Measurements from ENCODE around the gene MAB21L3. TPM values are rescaled to one million over a fixed set of nuclear protein-coding genes. Genes with fewer than 3 reads are reported as not detected.

The MAB21L3 gene
- total RNA-seq, 1 experiment from 2014 or later: 1.4 TPM

DNA sequence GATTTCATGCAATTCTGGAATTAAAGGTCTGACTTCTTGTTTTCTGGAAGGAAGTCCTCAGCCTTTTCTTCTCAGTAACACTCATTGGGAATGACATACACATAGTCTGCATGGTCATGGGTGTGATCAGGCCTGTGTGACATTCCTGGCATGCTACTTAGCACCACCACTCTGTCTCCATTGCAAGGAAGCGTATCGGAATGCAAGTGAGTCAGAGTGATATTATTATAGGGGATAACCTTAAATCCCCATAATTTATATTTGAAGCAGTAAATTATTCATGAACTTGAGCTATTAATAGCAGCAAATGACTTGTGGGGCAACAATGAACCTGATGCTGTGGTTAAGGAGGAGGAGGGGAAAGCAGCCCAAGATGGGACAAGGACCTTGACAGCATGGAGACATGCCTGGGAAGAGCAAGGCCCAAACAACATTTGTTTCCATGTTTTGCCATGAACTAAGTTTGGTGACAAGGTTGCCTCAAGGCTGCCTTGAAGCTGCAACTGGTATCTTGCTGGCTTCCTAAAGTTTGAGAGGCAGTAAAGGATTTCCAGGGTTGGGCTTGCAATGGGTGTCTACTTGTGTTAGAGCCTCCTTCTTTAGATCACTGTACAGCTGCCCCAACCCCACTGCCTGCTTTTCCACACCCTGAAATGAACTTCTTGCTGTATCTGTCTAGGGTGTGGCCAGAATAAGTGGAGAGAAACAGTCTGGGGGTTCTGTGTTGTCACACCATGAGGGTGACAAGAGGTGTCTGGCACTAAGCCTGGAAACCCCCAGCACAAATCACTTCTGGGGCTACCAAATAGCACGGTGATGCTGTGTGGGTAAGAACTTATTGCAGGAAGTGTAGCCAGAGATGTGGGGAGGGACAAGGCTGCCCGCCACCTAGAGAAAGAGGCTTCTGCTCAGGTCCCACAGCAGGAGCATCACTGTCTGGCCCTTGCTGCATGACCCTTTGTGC is 4.6 kb downstream of the MAB21L3 start:
- ChIA-PET POLR2A (ENCODE audit: unreplicated experiment) (no interaction called here), CTCF (interaction anchor here (1.0 kb wide), 2 partner anchors 23 to 383 kb away, joined by 3 to 5 read pairs; no protein-coding TSS in a partner anchor)
- intact Hi-C loops (cut with micrococcal nuclease): no loop called here
- Histone ChIP-seq H3K27ac (ENCODE audit: low read length) (peak overlapping the region; percentile 62), H3K4me3 (ENCODE audit: low read length) (no peak overlapping the region), H3K4me2 (ENCODE audit: low read length) (peak overlapping the region; percentile 35), H3K9me2 (replicated peaks; ENCODE audit: low read length) (no peaks in the 10 kb centered on the region), H3K79me2 (ENCODE audit: low read length) (no peaks in the 10 kb centered on the region), H3K27me3 (ENCODE audit: low read length) (no peaks in the 10 kb centered on the region), H2AFZ (ENCODE audit: low read length) (no peak overlapping the region), H4K20me1 (ENCODE audit: low read length) (no peaks in the 10 kb centered on the region), H3F3A (ENCODE audit: low read length, unreplicated experiment) (peaks cover 6% of the 10 kb centered on the region), H3K4me1 (ENCODE audit: insufficient read depth, low read length) (peaks cover 50% of the 10 kb centered on the region), H3K9me3 (ENCODE audit: low read length) (no peaks in the 10 kb centered on the region), H3K9ac (ENCODE audit: low read length) (no peak overlapping the region), H3K36me3 (ENCODE audit: low read depth, low read length) (no peaks in the 10 kb centered on the region)
- ATAC-seq (peak; percentile 95), DNase-seq (peak; percentile 94)
- TF ChIP-seq EZH2 (IDR thresholded peaks at IDR 0.05; ENCODE audit: low read length, unreplicated experiment): no peak
- no peak for TF ChIP-seq EZH2phosphoT487 (IDR thresholded peaks at IDR 0.05; ENCODE audit: borderline replicate concordance, low read length)
- TF ChIP-seq, protein P1, sequence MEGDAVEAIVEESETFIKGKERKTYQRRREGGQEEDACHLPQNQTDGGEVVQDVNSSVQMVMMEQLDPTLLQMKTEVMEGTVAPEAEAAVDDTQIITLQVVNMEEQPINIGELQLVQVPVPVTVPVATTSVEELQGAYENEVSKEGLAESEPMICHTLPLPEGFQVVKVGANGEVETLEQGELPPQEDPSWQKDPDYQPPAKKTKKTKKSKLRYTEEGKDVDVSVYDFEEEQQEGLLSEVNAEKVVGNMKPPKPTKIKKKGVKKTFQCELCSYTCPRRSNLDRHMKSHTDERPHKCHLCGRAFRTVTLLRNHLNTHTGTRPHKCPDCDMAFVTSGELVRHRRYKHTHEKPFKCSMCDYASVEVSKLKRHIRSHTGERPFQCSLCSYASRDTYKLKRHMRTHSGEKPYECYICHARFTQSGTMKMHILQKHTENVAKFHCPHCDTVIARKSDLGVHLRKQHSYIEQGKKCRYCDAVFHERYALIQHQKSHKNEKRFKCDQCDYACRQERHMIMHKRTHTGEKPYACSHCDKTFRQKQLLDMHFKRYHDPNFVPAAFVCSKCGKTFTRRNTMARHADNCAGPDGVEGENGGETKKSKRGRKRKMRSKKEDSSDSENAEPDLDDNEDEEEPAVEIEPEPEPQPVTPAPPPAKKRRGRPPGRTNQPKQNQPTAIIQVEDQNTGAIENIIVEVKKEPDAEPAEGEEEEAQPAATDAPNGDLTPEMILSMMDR (conservative IDR thresholded peaks at IDR 0.05; ENCODE audit: low read depth, low read length): no peak
- BruUV-seq (replicated peaks): no TSS peak

- Histone ChIP-seq H2AFZ (ENCODE audit: low read length) (no peak overlapping the region), H4K20me1 (ENCODE audit: low read length) (no peaks in the 10 kb centered on the region), H3F3A (ENCODE audit: low read length, unreplicated experiment) (peaks cover 3% of the 10 kb centered on the region), H3K4me3 (ENCODE audit: low read length) (no peak overlapping the region), H3K79me2 (ENCODE audit: low read length) (no peaks in the 10 kb centered on the region), H3K27me3 (ENCODE audit: low read length) (no peaks in the 10 kb centered on the region), H3K36me3 (ENCODE audit: low read depth, low read length) (no peaks in the 10 kb centered on the region), H3K9me2 (replicated peaks; ENCODE audit: low read length) (no peaks in the 10 kb centered on the region), H3K9me3 (ENCODE audit: low read length) (no peaks in the 10 kb centered on the region), H3K27ac (ENCODE audit: low read length) (no peak overlapping the region), H3K9ac (ENCODE audit: low read length) (no peak overlapping the region), H3K4me2 (ENCODE audit: low read length) (no peak overlapping the region), H3K4me1 (ENCODE audit: insufficient read depth, low read length) (peaks cover 41% of the 10 kb centered on the region)
- intact Hi-C loops (cut with micrococcal nuclease): no loop called here
- no TSS peak for BruUV-seq (replicated peaks)
- TF ChIP-seq EZH2 (IDR thresholded peaks at IDR 0.05; ENCODE audit: low read length, unreplicated experiment) (no peak), EZH2phosphoT487 (IDR thresholded peaks at IDR 0.05; ENCODE audit: borderline replicate concordance, low read length) (no peak)
- TF ChIP-seq, protein P1 (conservative IDR thresholded peaks at IDR 0.05; ENCODE audit: low read depth, low read length): no peak
- ATAC-seq (no peak), DNase-seq (no peak)
- POLR2A ChIA-PET (ENCODE audit: unreplicated experiment): no interaction called here
- CTCF ChIA-PET: no interaction called here
Observed at GRCh38 chr1:116118471-116118870, 7.3 kb downstream of the MAB21L3 start.

DNA sequence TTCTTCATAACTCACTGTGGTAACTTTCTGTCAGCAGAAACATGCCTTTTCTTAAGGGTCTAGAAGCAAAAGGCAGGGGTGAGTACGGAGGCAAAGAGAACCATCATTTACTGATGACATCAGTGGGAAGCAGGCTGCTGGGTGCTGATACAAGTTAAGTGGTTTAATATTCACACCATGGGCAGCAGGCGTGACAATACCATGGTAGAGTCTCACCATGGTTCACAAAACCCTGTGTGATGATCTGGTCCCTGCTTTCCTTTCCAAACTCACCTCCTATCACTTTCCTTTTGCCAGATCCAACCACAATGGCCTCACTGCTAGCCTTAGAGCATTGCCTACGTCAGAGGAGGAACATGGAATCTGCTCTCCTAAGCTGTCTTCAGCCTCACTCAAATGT is 8.7 kb downstream of the MAB21L3 start:
- no TSS peak for BruUV-seq (replicated peaks)
- Histone ChIP-seq H3K27ac (ENCODE audit: low read length) (no peak overlapping the region), H4K20me1 (ENCODE audit: low read length) (no peaks in the 10 kb centered on the region), H3K27me3 (ENCODE audit: low read length) (no peaks in the 10 kb centered on the region), H3F3A (ENCODE audit: low read length, unreplicated experiment) (peaks cover 4% of the 10 kb centered on the region), H3K36me3 (ENCODE audit: low read depth, low read length) (no peaks in the 10 kb centered on the region), H3K9ac (ENCODE audit: low read length) (no peak overlapping the region), H3K9me3 (ENCODE audit: low read length) (no peaks in the 10 kb centered on the region), H3K79me2 (ENCODE audit: low read length) (no peaks in the 10 kb centered on the region), H3K9me2 (replicated peaks; ENCODE audit: low read length) (no peaks in the 10 kb centered on the region), H2AFZ (ENCODE audit: low read length) (no peak overlapping the region), H3K4me1 (ENCODE audit: insufficient read depth, low read length) (peaks cover 47% of the 10 kb centered on the region), H3K4me3 (ENCODE audit: low read length) (no peak overlapping the region), H3K4me2 (ENCODE audit: low read length) (no peak overlapping the region)
- TF ChIP-seq EZH2phosphoT487 (IDR thresholded peaks at IDR 0.05; ENCODE audit: borderline replicate concordance, low read length): no peak
- TF ChIP-seq EZH2 (IDR thresholded peaks at IDR 0.05; ENCODE audit: low read length, unreplicated experiment): no peak
- TF ChIP-seq, protein P1 (conservative IDR thresholded peaks at IDR 0.05; ENCODE audit: low read depth, low read length): no peak
- POLR2A ChIA-PET (ENCODE audit: unreplicated experiment): no interaction called here
- intact Hi-C loops (cut with micrococcal nuclease): no loop called here
- ATAC-seq (no peak), DNase-seq (no peak)
- CTCF ChIA-PET: no interaction called here

All from PC-3 (cell line).